ENCODE measurements around the gene MAP4.

DNA sequence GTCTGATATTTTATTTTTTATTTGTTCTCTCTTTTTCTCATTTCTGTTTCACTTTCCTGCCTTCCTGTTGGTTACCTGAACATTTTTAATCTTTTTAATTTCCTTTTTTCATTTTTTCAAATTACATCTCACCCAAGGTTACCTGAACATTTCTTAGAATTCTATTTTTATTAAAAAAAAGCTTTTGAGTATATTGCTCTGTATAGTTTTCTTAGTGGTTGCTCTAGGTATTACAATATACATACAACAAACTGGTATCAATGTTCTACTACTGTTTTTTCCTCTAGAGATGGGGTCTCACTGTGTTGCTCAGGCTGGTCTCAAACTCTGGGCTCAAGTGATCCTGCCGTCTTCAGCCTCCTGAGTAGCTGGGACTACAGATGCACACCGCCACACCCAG, 133.9 kb downstream of the MAP4 start:
- TF ChIP-seq, protein P1, sequence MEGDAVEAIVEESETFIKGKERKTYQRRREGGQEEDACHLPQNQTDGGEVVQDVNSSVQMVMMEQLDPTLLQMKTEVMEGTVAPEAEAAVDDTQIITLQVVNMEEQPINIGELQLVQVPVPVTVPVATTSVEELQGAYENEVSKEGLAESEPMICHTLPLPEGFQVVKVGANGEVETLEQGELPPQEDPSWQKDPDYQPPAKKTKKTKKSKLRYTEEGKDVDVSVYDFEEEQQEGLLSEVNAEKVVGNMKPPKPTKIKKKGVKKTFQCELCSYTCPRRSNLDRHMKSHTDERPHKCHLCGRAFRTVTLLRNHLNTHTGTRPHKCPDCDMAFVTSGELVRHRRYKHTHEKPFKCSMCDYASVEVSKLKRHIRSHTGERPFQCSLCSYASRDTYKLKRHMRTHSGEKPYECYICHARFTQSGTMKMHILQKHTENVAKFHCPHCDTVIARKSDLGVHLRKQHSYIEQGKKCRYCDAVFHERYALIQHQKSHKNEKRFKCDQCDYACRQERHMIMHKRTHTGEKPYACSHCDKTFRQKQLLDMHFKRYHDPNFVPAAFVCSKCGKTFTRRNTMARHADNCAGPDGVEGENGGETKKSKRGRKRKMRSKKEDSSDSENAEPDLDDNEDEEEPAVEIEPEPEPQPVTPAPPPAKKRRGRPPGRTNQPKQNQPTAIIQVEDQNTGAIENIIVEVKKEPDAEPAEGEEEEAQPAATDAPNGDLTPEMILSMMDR (IDR thresholded peaks at IDR 0.05; ENCODE audit: poor library complexity, severe bottlenecking): no peak
- TF ChIP-seq EP300 (conservative IDR thresholded peaks at IDR 0.05; ENCODE audit: poor library complexity, severe bottlenecking): no peak
